PC-9 (cell line): Measurements from ENCODE around the gene TMEM18.

ENCODE experiments used
- EZH2 ChIP-seq: fragments of 200-600 bp; sonication (generic); IDR thresholded peaks from 2 replicates; pipeline ENCODE4 v1.8.0; 2017; ENCODE audit warnings: antibody characterized with exemption, low read depth
- TF ChIP-seq, protein P1 (sequence below): fragments of 200-600 bp; sonication (generic); conservative IDR thresholded peaks from 2 replicates; pipeline ENCODE4 v1.6.1; 2017; ENCODE audit warnings: mixed run types, antibody characterized with exemption, mild to moderate bottlenecking, moderate library complexity

DNA sequence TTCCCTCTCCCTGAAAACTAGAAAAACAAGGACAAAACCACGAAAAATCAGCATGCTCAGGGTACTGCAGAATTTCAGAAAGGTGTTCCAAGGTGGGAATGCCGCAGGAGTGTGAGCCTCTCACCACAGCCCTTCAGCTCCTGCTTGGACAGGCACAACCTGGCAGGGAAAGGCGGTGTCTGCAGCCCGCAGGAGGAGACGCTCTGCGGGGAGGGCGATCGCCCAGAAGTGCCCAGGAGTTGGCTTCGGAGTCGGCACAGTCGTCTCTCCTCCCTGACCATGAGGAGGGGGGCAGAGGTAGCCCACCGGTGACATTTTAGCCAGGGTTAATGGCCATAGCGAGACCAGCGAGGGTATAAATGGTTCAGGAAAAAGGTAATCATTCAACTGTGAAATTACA is 57.2 kb downstream of the TMEM18 start:
- TF ChIP-seq, protein P1, sequence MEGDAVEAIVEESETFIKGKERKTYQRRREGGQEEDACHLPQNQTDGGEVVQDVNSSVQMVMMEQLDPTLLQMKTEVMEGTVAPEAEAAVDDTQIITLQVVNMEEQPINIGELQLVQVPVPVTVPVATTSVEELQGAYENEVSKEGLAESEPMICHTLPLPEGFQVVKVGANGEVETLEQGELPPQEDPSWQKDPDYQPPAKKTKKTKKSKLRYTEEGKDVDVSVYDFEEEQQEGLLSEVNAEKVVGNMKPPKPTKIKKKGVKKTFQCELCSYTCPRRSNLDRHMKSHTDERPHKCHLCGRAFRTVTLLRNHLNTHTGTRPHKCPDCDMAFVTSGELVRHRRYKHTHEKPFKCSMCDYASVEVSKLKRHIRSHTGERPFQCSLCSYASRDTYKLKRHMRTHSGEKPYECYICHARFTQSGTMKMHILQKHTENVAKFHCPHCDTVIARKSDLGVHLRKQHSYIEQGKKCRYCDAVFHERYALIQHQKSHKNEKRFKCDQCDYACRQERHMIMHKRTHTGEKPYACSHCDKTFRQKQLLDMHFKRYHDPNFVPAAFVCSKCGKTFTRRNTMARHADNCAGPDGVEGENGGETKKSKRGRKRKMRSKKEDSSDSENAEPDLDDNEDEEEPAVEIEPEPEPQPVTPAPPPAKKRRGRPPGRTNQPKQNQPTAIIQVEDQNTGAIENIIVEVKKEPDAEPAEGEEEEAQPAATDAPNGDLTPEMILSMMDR = no peak
- TF ChIP-seq EZH2 = no peak
